ENCODE results near the gene COL1A2.

GRCh38 chr7:94472608-94473007 is 77.9 kb downstream of the COL1A2 start:
- TF ChIP-seq EZH2 (IDR thresholded peaks at IDR 0.05; ENCODE audit: borderline replicate concordance, low read depth, low read length, poor library complexity, severe bottlenecking) (no peak), CTCF (conservative IDR thresholded peaks at IDR 0.05; ENCODE audit: low read depth, low read length) (no peak)
